Trophoblast cell (in vitro differentiated cells and primary cell): ENCODE data around the gene KIF2A.

Experiments
- DNase-seq, 2 donors: peaks; one replicate each; pipeline ENCODE4 v3.0.0-alpha.2; 2016
- H2AFZ ChIP-seq: 2 replicates; pipeline ENCODE4 v1.6.1; 2013; ENCODE audit warnings: low read length, moderate library complexity, mild to moderate bottlenecking; ENCODE audit not compliant: insufficient read depth, poor library complexity
- H2AK5ac ChIP-seq: 2 replicates; pipeline ENCODE4 v1.6.1; 2013; ENCODE audit warnings: mild to moderate bottlenecking, low read length
- H2BK120ac ChIP-seq: 2 replicates; pipeline ENCODE4 v1.6.1; 2013; ENCODE audit warnings: low read length, mild to moderate bottlenecking, moderate library complexity; ENCODE audit not compliant: insufficient read depth, poor library complexity
- H2BK12ac ChIP-seq: 2 replicates; pipeline ENCODE4 v1.6.1; 2013; ENCODE audit warnings: mild to moderate bottlenecking, low read length, moderate library complexity
- H2BK5ac ChIP-seq: 2 replicates; pipeline ENCODE4 v1.6.1; 2013; ENCODE audit warnings: low read length, low read depth, moderate library complexity, mild to moderate bottlenecking; ENCODE audit not compliant: poor library complexity
- H3K14ac ChIP-seq: 2 replicates; pipeline ENCODE4 v1.6.1; 2013; ENCODE audit warnings: mild to moderate bottlenecking, low read length
- H3K18ac ChIP-seq: 2 replicates; pipeline ENCODE4 v1.6.1; 2013; ENCODE audit warnings: mild to moderate bottlenecking, low read length
- H3K23ac ChIP-seq: 2 replicates; pipeline ENCODE4 v1.6.1; 2013; ENCODE audit warnings: low read length
- H3K27ac ChIP-seq: 2 replicates; pipeline ENCODE4 v1.5.1; 2013; ENCODE audit warnings: low read depth, mild to moderate bottlenecking, inconsistent platforms, low read length, moderate library complexity
- H3K27me3 ChIP-seq: 2 replicates; pipeline ENCODE4 v1.6.1; 2013; ENCODE audit warnings: inconsistent platforms, mild to moderate bottlenecking, low read length, moderate library complexity; ENCODE audit not compliant: insufficient read depth
- H3K36me3 ChIP-seq, 2 experiments: 1 replicate in 1 of 2; 2 replicates in 1 of 2; pipeline ENCODE4 v1.6.1; 2013; ENCODE audit warnings: low read length in 2 of 2, mild to moderate bottlenecking in 2 of 2, moderate library complexity in 1 of 2; ENCODE audit not compliant: insufficient read depth in 2 of 2, control insufficient read depth in 1 of 2
- H3K4ac ChIP-seq: 2 replicates; pipeline ENCODE4 v1.6.1; 2013; ENCODE audit warnings: low read depth, mild to moderate bottlenecking, low read length, moderate library complexity
- H3K4me1 ChIP-seq, 2 experiments: 1 replicate in 1 of 2; 2 replicates in 1 of 2; pipeline ENCODE4 v1.6.1; 2013; ENCODE audit warnings: low read length in 2 of 2, mild to moderate bottlenecking in 2 of 2, moderate library complexity in 1 of 2; ENCODE audit not compliant: insufficient read depth in 2 of 2, control insufficient read depth in 1 of 2
- H3K4me2 ChIP-seq: 2 replicates; pipeline ENCODE4 v1.6.1; 2013; ENCODE audit warnings: inconsistent platforms, mild to moderate bottlenecking, low read length, moderate library complexity
- H3K4me3 ChIP-seq: 2 replicates; pipeline ENCODE4 v1.5.1; 2013; ENCODE audit warnings: mild to moderate bottlenecking, low read depth, low read length, inconsistent platforms
- H3K79me1 ChIP-seq: one replicate; pipeline ENCODE4 v1.6.1; 2013; ENCODE audit warnings: low read length
- H3K79me2 ChIP-seq: 2 replicates; pipeline ENCODE4 v1.6.1; 2013; ENCODE audit warnings: low read length, mild to moderate bottlenecking; ENCODE audit not compliant: control insufficient read depth, insufficient read depth, poor library complexity
- H3K9ac ChIP-seq: 2 replicates; pipeline ENCODE4 v1.6.1; 2013; ENCODE audit warnings: mild to moderate bottlenecking, low read length
- H3K9me3 ChIP-seq: 2 replicates; pipeline ENCODE4 v1.6.1; 2013; ENCODE audit warnings: low read depth, mild to moderate bottlenecking, control low read depth, inconsistent platforms, low read length; ENCODE audit not compliant: insufficient read depth
- H4K12ac ChIP-seq: 2 replicates; pipeline ENCODE4 v1.6.1; 2013; ENCODE audit warnings: low read depth, mild to moderate bottlenecking, low read length, moderate library complexity
- H4K8ac ChIP-seq: 2 replicates; pipeline ENCODE4 v1.6.1; 2013; ENCODE audit warnings: low read depth, mild to moderate bottlenecking, low read length, moderate library complexity
- H4K91ac ChIP-seq: one replicate; pipeline ENCODE4 v1.6.1; 2013; ENCODE audit warnings: low read depth, mild to moderate bottlenecking, low read length, moderate library complexity
- WGBS: extraction: QIAGEN DNeasy Blood & Tissue Kit; methylation state at CpG from one replicate; pipeline ENCODE4 v1.1.7; 2013; ENCODE audit warnings: missing lambda C conversion rate; ENCODE audit not compliant: insufficient read length, insufficient coverage; ENCODE audit errors: extremely low coverage; 5-methylcytosine and 5-hydroxymethylcytosine counted together

Gene KIF2A

DNA sequence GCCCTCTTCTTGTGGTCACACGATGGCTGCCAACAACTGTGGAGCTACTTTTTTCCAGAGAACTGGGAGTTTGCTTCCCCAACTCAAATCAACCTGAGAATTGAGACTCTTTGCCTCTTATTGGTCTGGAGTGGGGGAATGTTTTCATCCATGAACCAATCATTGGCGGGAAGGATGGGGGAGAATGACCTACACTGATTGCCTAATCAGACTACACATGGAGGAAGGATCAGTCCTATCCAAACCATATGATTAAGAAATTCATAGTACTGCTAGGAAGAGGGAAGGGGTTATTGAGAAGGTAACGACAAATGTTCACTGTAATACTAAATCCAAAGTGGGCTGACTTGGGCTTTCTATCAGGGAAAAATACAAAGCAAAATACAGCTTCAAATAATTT lies 7.9 kb upstream of the KIF2A start:
- no peaks in the 10 kb centered on the region for H3K36me3 ChIP-seq
- no peaks in the 10 kb centered on the region for H3K9me3 ChIP-seq
- no peaks in the 10 kb centered on the region for H3K79me2 ChIP-seq
- no peak overlapping the region for H2AFZ ChIP-seq
- no peak overlapping the region for H2BK120ac ChIP-seq
- peak overlapping the region; percentile 58 for H2BK12ac ChIP-seq
- DNase-seq, result no peak
- H3K4ac ChIP-seq, result no peak overlapping the region
- H3K23ac ChIP-seq, result no peak overlapping the region
- H2AK5ac ChIP-seq, result no peak overlapping the region
- WGBS, result no CpG with 5 or more reads among the region's 3 CpGs
- H3K4me3 ChIP-seq, result no peak overlapping the region
- no peaks in the 10 kb centered on the region for H3K27me3 ChIP-seq
- H4K91ac ChIP-seq, result peak overlapping the region; percentile 2
- no peak overlapping the region for H3K4me2 ChIP-seq
- no peak overlapping the region for H3K9ac ChIP-seq
- H4K8ac ChIP-seq, result no peak overlapping the region
- no peak overlapping the region for H3K18ac ChIP-seq
- no peaks in the 10 kb centered on the region for H3K79me1 ChIP-seq
- H3K4me1 ChIP-seq, result peaks cover 0 to 2% of the 10 kb centered on the region in 2 experiments
- H2BK5ac ChIP-seq, result no peak overlapping the region
- H3K14ac ChIP-seq, result no peak overlapping the region
- no peak overlapping the region for H3K27ac ChIP-seq
- no peak overlapping the region for H4K12ac ChIP-seq

DNA sequence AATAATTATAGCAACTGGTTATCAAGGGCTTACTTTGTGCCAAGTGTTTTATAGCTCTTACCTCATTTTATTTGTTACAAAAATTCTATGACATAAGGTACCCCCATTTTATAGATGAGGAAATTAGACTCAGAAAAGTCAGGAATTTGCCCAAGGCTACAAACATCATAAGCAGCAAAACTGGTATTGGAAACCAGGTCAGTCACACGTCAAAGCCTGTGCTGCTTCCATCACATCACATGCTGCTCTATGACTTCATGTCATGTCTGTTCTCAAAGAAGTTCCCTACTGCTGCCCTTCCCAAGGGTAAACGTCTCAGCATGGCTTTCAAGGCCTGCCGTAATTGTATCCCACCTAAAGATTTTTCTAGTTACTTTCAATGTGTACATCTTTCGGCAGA lies 6.9 kb upstream of the KIF2A start:
- Histone ChIP-seq H4K12ac (no peak overlapping the region), H3K9me3 (no peaks in the 10 kb centered on the region), H2BK120ac (no peak overlapping the region), H3K79me2 (no peaks in the 10 kb centered on the region), H3K4me2 (no peak overlapping the region), H3K14ac (no peak overlapping the region), H3K27me3 (no peaks in the 10 kb centered on the region), H3K27ac (no peak overlapping the region), H4K91ac (no peak overlapping the region), H4K8ac (no peak overlapping the region), H3K18ac (no peak overlapping the region), H3K9ac (no peak overlapping the region), H2BK12ac (no peak overlapping the region), H3K23ac (peak overlapping the region; percentile 4), H2AK5ac (no peak overlapping the region), H3K4ac (no peak overlapping the region), H3K4me3 (no peak overlapping the region), H2AFZ (no peak overlapping the region), H3K4me1 (peaks cover 0 to 2% of the 10 kb centered on the region in 2 experiments), H3K79me1 (no peaks in the 10 kb centered on the region), H2BK5ac (no peak overlapping the region), H3K36me3 (no peaks in the 10 kb centered on the region)
- WGBS, result no CpG with 5 or more reads among the region's 4 CpGs
- peak; percentile 33 to 51 for DNase-seq

DNA sequence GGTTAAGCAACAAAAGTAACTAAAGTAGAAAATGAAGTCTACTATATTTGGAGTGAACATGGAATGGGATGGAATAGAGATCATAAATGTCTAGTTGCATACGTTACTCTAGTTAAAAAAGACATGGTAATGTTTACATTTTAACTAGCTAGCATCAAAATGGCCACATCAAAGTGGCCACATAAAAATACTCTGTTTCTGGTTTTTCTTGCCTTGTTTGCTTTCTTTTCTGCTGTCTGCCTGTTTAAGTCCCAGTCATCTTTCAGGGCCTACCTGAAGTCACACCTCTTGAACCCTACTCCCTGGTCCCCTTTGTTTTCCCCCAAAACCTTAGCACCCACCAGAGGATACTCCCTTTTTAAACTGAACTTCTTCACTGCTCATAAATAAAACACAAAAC lies 6.4 kb upstream of the KIF2A start:
- no peaks in the 10 kb centered on the region for H3K79me1 ChIP-seq
- no peak overlapping the region for H3K9ac ChIP-seq
- no peak overlapping the region for H3K27ac ChIP-seq
- DNase-seq, result no peak
- no peak overlapping the region for H3K18ac ChIP-seq
- H4K12ac ChIP-seq, result no peak overlapping the region
- H3K79me2 ChIP-seq, result no peaks in the 10 kb centered on the region
- no peak overlapping the region for H4K8ac ChIP-seq
- H2BK12ac ChIP-seq, result no peak overlapping the region
- no peak overlapping the region for H3K14ac ChIP-seq
- H3K36me3 ChIP-seq, result no peaks in the 10 kb centered on the region
- H3K4me2 ChIP-seq, result no peak overlapping the region
- no peak overlapping the region for H2BK120ac ChIP-seq
- no peaks in the 10 kb centered on the region for H3K27me3 ChIP-seq
- H4K91ac ChIP-seq, result no peak overlapping the region
- H3K23ac ChIP-seq, result no peak overlapping the region
- no peak overlapping the region for H2AFZ ChIP-seq
- H3K4ac ChIP-seq, result no peak overlapping the region
- no peak overlapping the region for H2AK5ac ChIP-seq
- H3K4me3 ChIP-seq, result no peak overlapping the region
- no CpG with 5 or more reads among the region's 1 CpG for WGBS
- H3K4me1 ChIP-seq, result peaks cover 0 to 2% of the 10 kb centered on the region in 2 experiments
- H3K9me3 ChIP-seq, result no peaks in the 10 kb centered on the region
- H2BK5ac ChIP-seq, result no peak overlapping the region

DNA sequence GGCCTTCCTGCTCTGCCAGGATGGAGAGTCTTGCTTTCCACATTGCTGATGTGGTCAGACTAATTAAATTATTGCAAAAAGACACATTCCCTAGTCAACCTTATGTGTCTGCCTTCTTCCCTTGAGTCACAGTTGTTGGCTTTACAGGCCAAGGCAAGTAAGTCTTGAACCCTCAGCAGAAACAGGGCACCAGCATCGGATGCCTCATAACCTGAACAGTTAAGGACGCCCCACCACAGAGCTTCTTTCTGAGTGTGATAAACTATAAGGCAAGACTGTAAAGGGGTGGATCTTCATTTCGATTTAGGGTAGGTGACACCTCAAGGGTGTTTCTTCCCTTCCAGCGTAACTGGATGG lies 670 bp upstream of the KIF2A start:
- H2BK120ac ChIP-seq, result no peak overlapping the region
- WGBS, result no CpG with 5 or more reads among the region's 4 CpGs
- H3K4me1 ChIP-seq, result peaks cover 5% of the 10 kb centered on the region in 2 experiments
- no peak overlapping the region for H3K23ac ChIP-seq
- H3K27me3 ChIP-seq, result no peaks in the 10 kb centered on the region
- H2BK5ac ChIP-seq, result peak overlapping the region; percentile 2
- H2BK12ac ChIP-seq, result no peak overlapping the region
- H3K18ac ChIP-seq, result no peak overlapping the region
- H2AFZ ChIP-seq, result peak overlapping the region; percentile 33
- no peaks in the 10 kb centered on the region for H3K9me3 ChIP-seq
- peak overlapping the region; percentile 51 for H3K4ac ChIP-seq
- peak overlapping the region; percentile 4 for H4K91ac ChIP-seq
- H3K79me2 ChIP-seq, result peaks cover 17% of the 10 kb centered on the region
- peak overlapping the region; percentile 43 for H4K8ac ChIP-seq
- no peak overlapping the region for H3K14ac ChIP-seq
- no peaks in the 10 kb centered on the region for H3K36me3 ChIP-seq
- H4K12ac ChIP-seq, result peak overlapping the region; percentile 39
- peak overlapping the region; percentile 31 for H3K4me3 ChIP-seq
- H3K79me1 ChIP-seq, result peaks cover 11% of the 10 kb centered on the region
- H2AK5ac ChIP-seq, result no peak overlapping the region
- DNase-seq, result peak in 1 of 2 donors; percentile 38
- no peak overlapping the region for H3K9ac ChIP-seq
- H3K4me2 ChIP-seq, result peak overlapping the region; percentile 55
- H3K27ac ChIP-seq, result no peak overlapping the region
